RCC 7860 (cell line): ENCODE data around the gene ROBO2.
"Not testable (repeated sequence)": the region's sequence is repeated elsewhere in the genome, so short reads cannot be mapped to it uniquely, and the experiment has no call there.

Experiments used
- DNase-seq: peaks from one replicate; pipeline ENCODE4 v3.0.0-alpha.2; 2015; ENCODE audit warnings: low spot score
- FAIRE-seq: peaks from 2 replicates; lab custom pipeline; 2012; peaks lifted over from hg19 to GRCh38; lab: Jason Lieb, UNC

ROBO2 gene

DNA sequence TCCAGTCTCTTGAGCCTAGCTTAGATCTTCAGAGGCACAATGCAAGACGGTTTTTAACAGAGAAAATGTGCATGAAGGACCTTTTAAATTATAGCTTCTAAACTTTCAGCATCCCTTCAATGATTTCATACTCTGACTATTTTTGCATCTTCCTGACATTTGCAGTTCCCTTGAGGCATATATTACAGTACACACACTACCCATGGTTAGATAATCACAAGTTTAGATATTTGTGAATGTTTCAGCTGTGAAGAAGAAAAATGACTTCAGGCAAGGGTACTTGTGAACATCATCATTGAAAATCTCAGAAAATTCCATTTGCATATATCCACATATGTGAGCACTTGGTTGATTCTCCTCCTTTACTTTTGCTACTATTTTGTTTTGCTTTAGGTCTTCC, 341.5 kb downstream of the ROBO2 start:
- no peak for FAIRE-seq

DNA sequence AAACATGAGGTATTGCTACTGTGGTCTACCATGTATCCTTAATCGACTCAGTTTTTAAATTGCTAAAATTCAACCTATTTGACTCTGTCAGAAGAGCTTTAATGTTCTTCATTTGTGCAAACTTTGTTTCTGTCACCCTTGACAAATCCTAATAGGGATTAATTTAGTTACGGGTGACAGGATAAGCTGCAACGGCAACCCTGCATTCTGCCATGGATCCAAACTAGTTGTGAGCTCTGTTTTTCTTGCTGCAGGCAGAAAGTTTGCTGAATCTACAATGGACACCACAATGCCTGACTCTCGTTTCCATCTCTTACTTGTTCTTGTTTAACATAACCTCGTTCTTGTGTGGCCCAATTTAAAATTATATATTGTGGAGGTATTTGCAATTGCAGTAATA, 352.3 kb downstream of the ROBO2 start:
- no peak for FAIRE-seq
- DNase-seq = no peak

More for the DNA sequence above, 341.5 kb downstream of the ROBO2 start:
- no peak for DNase-seq

GRCh38 chr3:77394046-77394445, 354.1 kb downstream of the ROBO2 start:
- FAIRE-seq (no peak), DNase-seq (no peak)

DNA sequence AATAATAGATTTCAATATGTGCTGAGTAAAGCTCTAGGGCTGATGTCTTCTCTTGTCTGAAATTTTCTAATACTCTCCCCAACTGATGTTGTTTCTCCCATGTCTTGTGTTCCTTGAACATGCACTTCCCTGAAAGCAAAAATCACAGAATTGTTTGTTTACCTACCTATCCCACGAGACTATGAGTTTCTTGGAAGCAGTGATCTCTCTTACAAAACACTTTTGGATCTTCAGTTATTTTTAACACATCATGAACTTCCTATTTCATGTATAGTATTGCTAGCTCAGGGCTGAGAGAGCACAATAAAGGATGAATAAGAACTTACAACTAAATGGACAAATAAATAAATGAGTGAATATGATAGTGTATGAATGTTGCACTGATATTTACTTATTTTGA, 365.0 kb downstream of the ROBO2 start:
- FAIRE-seq (no peak), DNase-seq (no peak)

- FAIRE-seq (no peak), DNase-seq (no peak)
These were observed 367.5 kb downstream of the ROBO2 start for GRCh38 chr3:77407441-77407840.

DNA sequence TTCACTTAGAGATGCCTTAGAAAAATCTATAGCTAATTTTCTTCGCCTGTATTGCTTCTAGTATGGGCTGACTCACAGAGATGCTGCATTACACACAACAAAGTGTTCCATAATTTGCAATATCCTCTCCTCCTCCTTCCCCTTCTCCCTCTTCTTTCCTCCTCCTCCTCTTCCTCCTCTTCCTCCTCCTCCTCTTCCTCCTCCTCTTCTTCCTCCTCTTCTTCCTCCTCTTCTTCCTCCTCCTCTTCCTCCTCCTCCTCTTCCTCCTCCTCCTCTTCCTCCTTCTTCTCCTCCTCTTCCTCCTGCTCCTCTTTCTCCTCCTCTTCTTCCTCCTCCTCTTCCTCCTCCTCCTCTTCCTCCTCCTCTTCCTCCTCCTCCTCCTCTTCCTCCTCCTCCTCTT, 370.4 kb downstream of the ROBO2 start:
- DNase-seq, FAIRE-seq: not testable (repeated sequence)

GRCh38 chr3:77411334-77411733, 371.4 kb downstream of the ROBO2 start:
- FAIRE-seq (no peak), DNase-seq (no peak)

DNA sequence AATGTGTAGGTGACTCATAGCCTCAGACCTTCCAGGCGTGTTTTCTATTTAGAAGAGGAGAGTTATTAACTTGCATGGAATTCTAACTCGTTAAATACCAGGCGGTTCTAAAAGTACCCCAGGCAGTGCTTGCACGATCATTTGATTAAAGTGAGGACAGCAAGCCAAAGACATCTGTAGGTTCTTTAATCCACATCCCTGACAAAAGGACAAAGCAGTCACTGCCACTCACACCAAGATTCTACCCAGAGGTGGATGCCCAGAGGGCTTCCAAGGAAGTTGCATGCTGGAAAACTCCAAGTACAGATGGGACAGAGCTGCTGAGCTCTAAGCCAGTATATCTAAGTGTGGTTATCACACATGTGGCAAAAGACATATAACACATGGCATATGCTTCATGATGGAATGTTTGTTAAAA, 372.1 kb downstream of the ROBO2 start:
- DNase-seq (no peak), FAIRE-seq (no peak)

- no peak for DNase-seq
- FAIRE-seq = no peak
These were observed 372.7 kb downstream of the ROBO2 start for GRCh38 chr3:77412584-77412983.

GRCh38 chr3:77414881-77415280, 375.0 kb downstream of the ROBO2 start:
- FAIRE-seq (no peak), DNase-seq (no peak)

DNA sequence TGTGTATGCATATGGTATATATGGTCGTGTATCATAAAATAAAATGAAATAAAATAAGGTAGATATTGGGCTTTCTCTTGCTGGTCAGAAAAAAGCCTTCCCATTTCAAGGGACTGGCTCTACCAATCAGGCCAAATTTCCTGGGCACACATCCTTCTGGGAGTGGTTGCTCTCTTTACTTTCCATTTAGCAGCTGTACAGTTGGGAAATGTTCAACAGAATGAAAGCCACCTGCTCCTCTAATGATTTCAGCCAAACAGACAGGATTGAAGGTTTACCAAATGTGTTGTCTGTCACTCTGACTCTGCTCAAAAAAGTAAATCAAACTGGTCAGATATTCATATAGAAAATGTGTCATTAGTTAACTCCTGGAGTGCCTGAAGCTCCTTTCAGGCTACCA, 380.4 kb downstream of the ROBO2 start:
- FAIRE-seq (no peak), DNase-seq (no peak)

DNA sequence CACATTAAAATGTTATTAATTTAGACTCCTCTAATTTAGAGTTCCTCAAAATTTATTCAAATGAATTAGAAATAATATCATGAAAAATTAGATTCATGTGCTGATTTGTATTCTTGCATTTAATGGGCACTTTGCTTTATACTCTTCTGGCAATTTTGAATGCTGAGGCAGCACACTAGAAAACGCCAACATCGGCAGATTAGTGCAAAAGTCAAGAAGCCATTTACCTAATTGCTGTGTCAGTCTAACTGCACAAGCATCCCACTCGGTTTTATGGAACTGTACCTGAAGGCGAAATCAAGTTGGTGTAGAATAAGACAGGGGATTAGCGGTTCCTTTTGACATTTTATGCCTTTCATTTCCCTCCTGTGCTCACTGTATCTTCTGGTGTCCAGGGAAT, 382.0 kb downstream of the ROBO2 start:
- no peak for FAIRE-seq
- no peak for DNase-seq

DNA sequence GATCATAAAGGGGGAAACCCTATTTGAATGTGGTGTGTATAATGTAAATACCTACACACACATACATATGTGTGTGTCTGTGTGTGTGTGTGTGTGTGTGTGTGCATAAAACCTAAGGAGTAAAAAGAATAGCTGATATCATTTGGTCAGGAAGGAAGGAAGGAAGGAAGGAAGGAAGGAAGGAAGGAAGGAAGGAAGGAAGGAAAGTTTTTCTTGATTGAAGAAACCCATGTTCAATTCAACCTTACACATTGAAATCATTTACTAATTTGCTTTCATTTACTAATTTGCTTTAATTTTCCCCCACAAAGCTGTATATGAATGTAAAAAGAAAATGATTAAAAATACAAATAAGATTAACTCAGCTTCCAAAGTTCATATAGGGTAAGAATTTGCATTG, 386.6 kb downstream of the ROBO2 start:
- no peak for FAIRE-seq

GRCh38 chr3:77427528-77427927, 387.6 kb downstream of the ROBO2 start:
- FAIRE-seq = no peak
- no peak for DNase-seq

More for the DNA sequence above, 386.6 kb downstream of the ROBO2 start:
- DNase-seq = no peak

- FAIRE-seq = no peak
These were observed 397.0 kb downstream of the ROBO2 start for GRCh38 chr3:77436908-77437307.

DNA sequence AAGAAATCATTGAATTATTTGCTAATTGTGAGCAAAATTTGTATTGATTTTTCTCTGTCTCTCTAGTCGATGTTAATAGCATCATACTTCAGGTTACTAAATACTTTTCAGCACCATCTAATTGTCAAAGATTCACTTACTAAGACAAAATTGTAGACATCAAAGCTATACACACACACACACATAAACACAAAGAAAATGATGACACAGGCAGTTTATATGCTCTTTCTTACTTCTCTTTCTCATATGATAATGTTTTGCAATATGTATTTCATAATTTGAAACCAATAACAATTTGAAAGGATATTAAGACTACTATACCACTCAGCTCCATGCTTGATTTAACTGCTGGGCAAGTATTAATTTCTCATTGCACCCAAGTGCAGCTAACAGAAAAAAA, 406.2 kb downstream of the ROBO2 start:
- DNase-seq = no peak
- FAIRE-seq = no peak

More at GRCh38 chr3:77436908-77437307, 397.0 kb downstream of the ROBO2 start:
- no peak for DNase-seq

- no peak for DNase-seq
- no peak for FAIRE-seq
These were observed 406.9 kb downstream of the ROBO2 start for GRCh38 chr3:77446761-77447160.

DNA sequence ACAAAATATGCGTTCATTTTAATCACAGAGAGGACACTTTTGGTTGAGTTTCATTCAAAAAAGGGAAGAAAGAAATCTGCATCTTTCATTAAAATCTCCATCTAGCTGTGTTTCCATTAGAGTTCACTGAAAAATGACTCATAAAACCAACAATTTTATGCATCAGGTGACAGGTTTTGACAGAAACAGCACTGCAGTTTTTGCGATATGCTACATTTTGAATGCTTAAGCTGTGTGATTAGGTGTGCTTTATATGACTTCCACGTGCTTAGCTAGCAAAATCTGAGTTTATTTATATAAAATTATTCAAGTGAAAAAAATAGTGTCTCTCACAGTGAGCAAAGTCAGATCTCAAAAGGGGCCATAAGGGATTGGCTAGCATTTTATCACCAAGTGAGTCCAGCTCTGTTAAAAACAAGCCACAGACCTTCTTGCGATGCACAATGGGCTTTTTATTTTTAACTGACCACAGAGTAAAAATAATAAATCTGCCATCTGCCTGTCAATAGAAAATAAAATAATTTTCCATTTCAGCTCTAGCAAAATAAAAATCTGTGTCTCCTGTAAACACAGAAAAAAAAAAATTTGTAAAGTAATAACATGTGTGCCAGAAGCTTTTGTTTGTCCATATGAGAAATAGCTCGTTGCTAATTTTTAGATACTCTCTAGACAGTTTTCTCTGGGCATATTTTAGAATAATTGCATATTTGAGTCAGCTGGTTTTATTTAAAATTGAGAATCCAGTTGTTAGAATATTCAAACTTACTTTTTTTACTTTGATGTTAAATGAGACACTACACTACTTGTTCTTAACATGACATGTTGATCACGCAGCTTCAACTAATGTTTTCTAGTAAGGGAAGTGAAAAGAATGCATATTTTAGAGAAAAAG, 409.8 kb downstream of the ROBO2 start:
- DNase-seq (no peak), FAIRE-seq (no peak)

DNA sequence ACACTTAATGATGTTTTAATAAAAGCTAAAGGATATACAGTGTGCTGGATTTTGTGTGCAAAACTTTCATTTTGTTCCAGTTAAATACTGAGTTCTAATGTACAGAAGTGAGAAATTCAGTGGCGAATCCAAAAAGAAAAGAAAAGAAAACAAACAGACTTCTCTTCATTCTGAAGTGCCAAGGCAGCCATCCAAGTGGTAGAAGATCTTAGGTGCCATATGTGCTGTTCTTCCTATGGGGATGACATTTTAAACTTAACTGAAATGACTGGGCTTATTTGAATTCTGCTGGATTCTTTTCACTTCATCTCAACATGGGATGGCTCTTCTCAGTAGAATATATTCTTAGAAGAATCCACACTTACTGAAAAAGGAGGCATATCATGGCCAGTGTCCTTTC, 416.5 kb downstream of the ROBO2 start:
- FAIRE-seq = no peak
- no peak for DNase-seq

GRCh38 chr3:77456906-77457305, 417.0 kb downstream of the ROBO2 start:
- no peak for DNase-seq

GRCh38 chr3:77459926-77460325, 420.0 kb downstream of the ROBO2 start:
- no peak for FAIRE-seq
- no peak for DNase-seq

More at GRCh38 chr3:77456906-77457305, 417.0 kb downstream of the ROBO2 start:
- FAIRE-seq = no peak

DNA sequence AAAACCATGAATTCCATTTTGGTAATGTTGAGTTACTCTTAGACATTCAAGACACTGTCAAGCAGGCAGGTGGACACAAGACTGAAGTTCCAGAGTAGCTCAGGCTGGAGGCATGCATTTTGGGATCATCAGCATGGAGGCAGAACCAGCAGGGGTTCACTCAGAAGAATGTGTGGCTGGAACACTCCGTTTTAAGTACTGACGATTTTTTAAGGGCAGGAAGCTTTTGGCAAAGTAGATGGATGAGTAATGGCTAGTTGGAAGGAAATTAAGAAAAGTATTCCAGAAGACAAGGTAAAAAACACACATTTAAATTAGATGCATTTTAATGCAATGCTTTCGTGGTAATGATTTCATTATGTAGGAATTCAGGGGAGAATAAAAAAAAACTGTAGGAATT, 420.4 kb downstream of the ROBO2 start:
- DNase-seq (no peak), FAIRE-seq (no peak)

DNA sequence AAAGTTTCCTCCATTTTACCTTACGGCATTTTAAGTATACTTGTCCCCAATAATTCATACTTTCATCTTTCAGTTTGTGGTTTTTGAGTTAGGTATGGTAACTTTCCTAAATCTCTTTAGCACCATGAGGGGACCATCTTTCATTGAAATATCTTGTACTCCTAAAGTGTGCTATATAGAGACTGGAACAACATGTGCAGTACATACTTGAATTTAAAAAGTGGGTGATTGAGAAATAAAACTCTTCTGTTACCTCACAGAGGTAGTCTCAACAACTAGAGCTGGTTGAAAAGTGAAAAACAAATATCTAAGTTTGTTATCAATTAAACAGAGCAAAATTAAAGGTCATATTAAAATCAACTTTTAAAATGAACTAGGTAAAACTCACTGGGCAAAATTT, 423.1 kb downstream of the ROBO2 start:
- DNase-seq (no peak), FAIRE-seq (no peak)
